Activated T-helper 1 cell treated with anti-CD3 and anti-CD28 coated beads, Interleukin-12 subunit alpha, Interleukin-12 subunit beta, Interleukin-2, Interleukin-4 antibody, amounts not matched to agents 30 ng/mL and 10 ng/mL and 1 ng/mL, durations not matched to agents 14 hours and 24 hours and 36 hours (primary cell): Measurements from ENCODE around the gene KCNMA1. TPM values are rescaled to one million over a fixed set of nuclear protein-coding genes. Genes with fewer than 3 reads are reported as not detected.
"Not testable (repeated sequence)": the region's sequence is repeated elsewhere in the genome, so short reads cannot be mapped to it uniquely, and the experiment has no call there.

ENCODE experiments used
- DNase-seq: peaks from one replicate; pipeline ENCODE4 v3.0.0; 2021; ENCODE audit warnings: low spot score
- H3K27ac Mint-ChIP-seq: one replicate; pipeline ENCODE4 v1.8.0; 2021; ENCODE audit warnings: mild to moderate bottlenecking, mixed read lengths
- H3K27me3 Mint-ChIP-seq: one replicate; pipeline ENCODE4 v1.8.0; 2022; ENCODE audit warnings: mild to moderate bottlenecking, moderate library complexity, mixed read lengths; ENCODE audit not compliant: insufficient read depth
- H3K36me3 Mint-ChIP-seq: one replicate; pipeline ENCODE4 v1.8.0; 2021; ENCODE audit warnings: low read depth, mixed read lengths
- H3K4me1 Mint-ChIP-seq: one replicate; pipeline ENCODE4 v1.8.0; 2021; ENCODE audit warnings: low read depth, mixed read lengths
- H3K4me3 Mint-ChIP-seq: one replicate; pipeline ENCODE4 v1.8.0; 2021; ENCODE audit warnings: mild to moderate bottlenecking, moderate library complexity, mixed read lengths
- H3K9me3 Mint-ChIP-seq: one replicate; pipeline ENCODE4 v1.8.0; 2021; ENCODE audit warnings: mixed read lengths
- intact Hi-C: fragments of 100-400 bp; cut with micrococcal nuclease; formaldehyde crosslinking; loops from one replicate; pipeline ENCODE4 v1.15.1; 2024
- total RNA-seq: library from RNA; stranded (reverse); gene quantifications from 2 replicates; pipeline ENCODE4 v1.2.3, GENCODE V29; 2022

KCNMA1 gene
- total RNA-seq, 1 donor from 2014 or later = not detected

DNA sequence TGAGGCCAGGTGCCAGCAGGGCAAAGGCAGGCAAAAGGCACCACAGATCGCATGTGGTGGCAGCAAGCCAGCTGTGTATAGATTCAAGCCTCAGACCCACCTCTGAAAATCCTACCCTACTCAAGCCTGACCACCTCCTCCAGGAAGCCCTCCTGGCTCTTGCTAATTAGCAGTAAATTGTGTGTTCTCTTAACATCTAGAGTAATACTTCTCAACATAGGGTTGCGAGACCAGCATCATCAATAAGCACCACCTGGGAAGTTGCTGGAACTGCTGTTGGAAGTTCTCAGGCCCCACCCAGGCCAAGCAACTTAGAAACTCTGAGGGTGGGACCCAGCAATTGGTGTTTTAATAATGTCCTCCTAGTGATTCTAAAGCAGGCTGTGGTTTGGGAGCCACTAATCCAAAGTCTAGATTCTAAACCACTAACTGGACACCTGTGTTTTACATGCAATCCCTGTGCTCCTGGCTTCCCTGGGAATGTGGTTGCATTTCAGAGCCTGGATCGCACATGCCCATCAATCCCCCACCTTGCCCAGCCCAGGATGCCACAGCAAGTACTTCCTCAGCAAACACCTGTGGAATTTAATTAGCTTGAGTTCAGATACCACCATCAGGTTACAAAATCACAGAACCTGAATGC is 46.2 kb downstream of the KCNMA1 start:
- Mint-ChIP-seq H3K4me3 (no peak overlapping the region), H3K36me3 (no peaks in the 10 kb centered on the region), H3K27ac (no peak overlapping the region), H3K4me1 (no peaks in the 10 kb centered on the region), H3K9me3 (no peaks in the 10 kb centered on the region), H3K27me3 (no peaks in the 10 kb centered on the region)
- intact Hi-C loops = no loop called here
- DNase-seq = no peak

DNA sequence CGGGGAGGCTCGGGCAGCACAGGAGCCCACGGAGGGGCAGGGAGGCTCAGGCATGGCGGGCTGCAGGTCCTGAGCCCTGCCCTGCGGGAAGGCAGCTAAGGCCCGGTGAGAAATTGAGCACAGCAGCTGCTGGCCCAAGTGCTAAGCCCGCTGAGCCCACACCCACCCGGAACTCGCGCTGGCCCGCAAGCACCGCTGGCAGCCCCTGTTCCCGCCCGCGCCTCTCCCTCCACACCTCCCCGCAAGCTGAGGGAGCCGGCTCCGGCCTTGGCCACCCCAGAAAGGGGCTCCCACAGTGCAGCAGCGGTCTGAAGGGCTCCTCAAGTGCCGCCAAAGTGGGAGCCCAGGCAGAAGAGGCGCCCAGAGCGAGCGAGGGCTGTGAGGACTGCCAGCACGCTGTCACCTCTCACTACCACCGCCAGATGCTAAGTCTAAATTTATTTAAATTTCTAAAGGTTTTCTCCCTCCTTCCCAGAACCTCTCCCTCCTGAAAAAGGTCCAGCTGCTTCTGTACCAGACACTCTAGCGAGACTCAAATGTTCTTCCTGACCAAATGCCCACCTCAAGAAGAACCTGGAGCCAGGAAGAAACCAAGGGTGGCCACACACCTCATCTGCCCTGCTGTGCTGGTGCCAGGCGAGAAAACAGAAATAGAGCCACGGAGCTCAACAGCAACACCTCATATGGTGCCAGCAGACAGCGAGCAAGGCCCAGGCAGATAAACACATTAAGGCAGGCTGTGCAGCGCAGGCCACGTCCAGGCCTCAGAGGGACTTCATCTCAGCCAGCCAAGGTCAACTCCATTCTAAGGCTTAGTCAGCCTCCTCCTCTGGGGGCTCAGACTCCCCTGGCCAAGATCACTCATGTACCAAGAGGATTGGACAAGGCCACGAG is 47.0 kb downstream of the KCNMA1 start:
- Mint-ChIP-seq H3K27me3 (no peaks in the 10 kb centered on the region), H3K9me3 (no peaks in the 10 kb centered on the region), H3K27ac (no peak overlapping the region), H3K4me3 (no peak overlapping the region), H3K36me3 (no peaks in the 10 kb centered on the region), H3K4me1 (no peaks in the 10 kb centered on the region)
- DNase-seq = no peak
- intact Hi-C loops = no loop called here

DNA sequence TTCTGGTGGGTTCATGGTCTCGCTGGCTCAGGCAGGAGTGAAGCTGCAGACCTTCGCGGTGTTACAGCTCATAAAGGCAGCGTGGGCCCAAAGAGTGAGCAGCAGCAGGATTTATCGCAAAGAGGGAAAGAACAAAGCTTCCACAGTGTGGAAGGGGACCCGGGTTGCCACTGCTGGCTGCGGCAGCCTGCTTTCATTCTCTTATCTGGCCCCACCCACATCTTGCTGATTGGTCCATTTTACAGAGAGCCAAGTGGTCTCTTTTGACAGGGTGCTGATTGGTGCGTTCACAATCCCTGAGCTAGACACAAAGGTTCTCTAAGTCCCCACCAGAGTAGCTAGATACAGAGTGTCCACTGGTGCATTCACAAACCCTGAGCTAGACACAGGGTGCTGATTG is 47.9 kb downstream of the KCNMA1 start:
- H3K4me3 Mint-ChIP-seq, H3K9me3 Mint-ChIP-seq, H3K27ac Mint-ChIP-seq, H3K36me3 Mint-ChIP-seq, H3K27me3 Mint-ChIP-seq, intact Hi-C loops, H3K4me1 Mint-ChIP-seq, DNase-seq: not testable (repeated sequence)

DNA sequence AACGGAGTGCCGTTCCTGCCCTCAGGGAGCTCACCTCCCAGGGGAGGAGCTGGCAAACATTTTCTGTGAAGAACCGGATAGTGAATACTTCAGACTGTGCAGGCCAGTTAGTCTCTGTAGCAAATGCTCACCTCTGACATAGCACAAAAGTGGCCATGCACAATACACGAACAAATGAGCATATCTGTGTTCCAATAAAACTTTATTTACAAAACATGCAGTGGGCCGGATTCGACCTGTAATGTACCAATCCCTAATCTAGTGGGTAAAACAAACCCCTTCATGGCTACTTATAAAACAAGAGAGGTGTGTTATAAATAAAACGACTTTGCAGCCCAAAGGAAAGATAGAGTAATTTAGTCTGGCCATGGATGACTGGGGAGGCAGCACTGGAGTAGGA is 48.7 kb downstream of the KCNMA1 start:
- no peaks in the 10 kb centered on the region for H3K4me1 Mint-ChIP-seq
- no peak overlapping the region for H3K4me3 Mint-ChIP-seq
- no peaks in the 10 kb centered on the region for H3K9me3 Mint-ChIP-seq
- no peaks in the 10 kb centered on the region for H3K27me3 Mint-ChIP-seq
- intact Hi-C loops = no loop called here
- DNase-seq = no peak
- H3K27ac Mint-ChIP-seq = no peak overlapping the region
- no peaks in the 10 kb centered on the region for H3K36me3 Mint-ChIP-seq

DNA sequence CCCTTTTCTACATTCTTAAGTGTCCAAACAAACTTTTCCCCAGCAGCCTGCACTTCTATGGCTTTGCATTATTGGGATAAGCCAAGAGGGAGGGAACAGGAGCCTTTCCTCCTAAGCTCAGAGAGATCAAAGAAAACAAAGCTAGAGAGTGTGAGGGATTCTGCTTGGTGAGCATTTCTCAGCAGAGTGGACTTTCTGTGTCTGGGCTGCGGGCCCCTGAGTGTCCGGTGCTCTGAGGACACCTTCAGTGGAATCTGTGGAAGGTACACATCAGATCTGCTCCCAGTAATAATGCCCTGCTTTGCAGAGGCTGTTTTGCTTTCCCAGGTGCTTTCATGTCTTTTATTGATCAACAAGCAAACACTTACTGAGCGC is 50.2 kb downstream of the KCNMA1 start:
- H3K4me3 Mint-ChIP-seq = no peak overlapping the region
- no peak overlapping the region for H3K27ac Mint-ChIP-seq

DNA sequence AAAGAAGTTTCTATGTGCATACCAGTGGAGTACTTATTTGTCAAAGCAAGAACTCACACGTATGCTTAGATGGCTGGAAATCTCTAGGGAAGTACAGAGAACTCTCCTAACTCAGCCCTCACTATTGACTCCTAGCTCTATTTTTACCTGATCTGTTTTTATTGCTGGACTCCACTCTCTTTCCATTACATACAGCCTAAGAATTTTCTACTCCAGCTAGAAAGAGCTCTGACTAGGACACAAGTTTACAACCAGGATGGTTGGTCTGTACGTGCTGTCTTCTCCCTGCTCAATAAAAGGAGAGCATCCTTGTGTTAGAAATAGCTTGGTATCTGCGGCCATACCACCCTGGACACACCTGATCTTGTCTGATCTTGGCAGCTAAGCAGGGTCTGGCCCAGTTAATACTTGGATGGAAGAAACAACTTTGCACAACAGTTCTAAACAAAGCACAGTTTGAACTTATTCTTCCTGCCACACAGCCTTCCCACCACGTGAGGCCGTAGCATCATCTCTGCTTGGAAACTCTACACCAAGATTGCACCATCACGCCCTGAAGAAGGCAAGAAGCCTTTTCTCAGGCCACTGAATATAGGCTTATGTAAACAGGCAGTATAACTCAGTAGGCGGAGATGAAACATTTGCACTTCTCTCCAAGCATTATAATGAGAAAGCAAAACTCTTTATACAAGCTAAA is 50.7 kb downstream of the KCNMA1 start:
- Mint-ChIP-seq H3K4me3 (no peak overlapping the region), H3K9me3 (no peaks in the 10 kb centered on the region), H3K27ac (no peak overlapping the region), H3K27me3 (peaks cover 2% of the 10 kb centered on the region), H3K4me1 (no peaks in the 10 kb centered on the region), H3K36me3 (no peaks in the 10 kb centered on the region)
- intact Hi-C loops = no loop called here
- DNase-seq = no peak

More for the DNA sequence above, 50.2 kb downstream of the KCNMA1 start:
- intact Hi-C loops = no loop called here
- H3K27me3 Mint-ChIP-seq = peaks cover 2% of the 10 kb centered on the region
- DNase-seq = no peak
- H3K4me1 Mint-ChIP-seq = no peaks in the 10 kb centered on the region
- H3K36me3 Mint-ChIP-seq = no peaks in the 10 kb centered on the region
- no peaks in the 10 kb centered on the region for H3K9me3 Mint-ChIP-seq

DNA sequence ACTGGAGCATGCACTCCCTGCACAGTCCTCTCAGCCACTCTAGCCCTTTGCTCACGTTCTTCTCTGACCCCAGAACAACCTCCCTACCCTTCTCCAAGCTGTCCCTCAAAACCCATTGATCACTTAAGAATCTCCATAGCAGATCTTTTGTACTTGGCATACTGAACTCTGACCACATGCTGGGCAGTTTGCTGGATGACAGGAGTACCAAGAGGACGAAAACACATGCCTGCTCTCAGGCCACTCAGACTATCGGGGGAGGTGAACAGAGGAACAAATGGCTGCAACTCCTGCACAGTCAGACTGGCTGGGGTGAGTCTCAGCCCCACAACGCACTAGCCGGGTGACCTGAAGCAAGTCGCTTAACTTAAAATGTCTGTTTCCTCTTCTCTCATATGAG is 52.7 kb downstream of the KCNMA1 start:
- Mint-ChIP-seq H3K36me3 (no peaks in the 10 kb centered on the region), H3K4me3 (no peak overlapping the region), H3K4me1 (no peaks in the 10 kb centered on the region), H3K27ac (no peak overlapping the region), H3K27me3 (peaks cover 2% of the 10 kb centered on the region), H3K9me3 (no peaks in the 10 kb centered on the region)
- intact Hi-C loops = no loop called here
- DNase-seq = no peak

DNA sequence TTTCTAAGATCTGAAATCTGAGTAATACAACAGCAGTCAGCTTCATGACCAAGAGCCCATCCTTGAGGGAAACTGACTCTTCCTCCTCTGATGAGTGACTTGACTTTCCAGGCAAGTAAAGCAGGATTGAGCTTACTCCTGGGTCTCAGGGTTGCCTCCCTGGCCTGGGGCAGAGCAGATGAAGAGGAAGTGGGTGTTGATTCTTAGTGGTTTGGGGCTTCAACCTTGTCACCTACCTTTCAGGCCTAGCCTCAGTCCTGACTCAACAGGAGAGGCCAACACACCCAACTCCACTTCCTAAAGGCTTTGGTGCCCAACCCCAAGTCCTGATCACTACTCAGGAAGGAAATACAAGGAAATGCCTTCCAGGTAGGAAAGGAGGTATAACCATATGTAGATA is 54.1 kb downstream of the KCNMA1 start:
- Mint-ChIP-seq H3K27me3 (peaks cover 2% of the 10 kb centered on the region), H3K27ac (no peak overlapping the region), H3K4me3 (no peak overlapping the region), H3K9me3 (no peaks in the 10 kb centered on the region), H3K4me1 (no peaks in the 10 kb centered on the region), H3K36me3 (no peaks in the 10 kb centered on the region)
- no peak for DNase-seq
- intact Hi-C loops = no loop called here

DNA sequence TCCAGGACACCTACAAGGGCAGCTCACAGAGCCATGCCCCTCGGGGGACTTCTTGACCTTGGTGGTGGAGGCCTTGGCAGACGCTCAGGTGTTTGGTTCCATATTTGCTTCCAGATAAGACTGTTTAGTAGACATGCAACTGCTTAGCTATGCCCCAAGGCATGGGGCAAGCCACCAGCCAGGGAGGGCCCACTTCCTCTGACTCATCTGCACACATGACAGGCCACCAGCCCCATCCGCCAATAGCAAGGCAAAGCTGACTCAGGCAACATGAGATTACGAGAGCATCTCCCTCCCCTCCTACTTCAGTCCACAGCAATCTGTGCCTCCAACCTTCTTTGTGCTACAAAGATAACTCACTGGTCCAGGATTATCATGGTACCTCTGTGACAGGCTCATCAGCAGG is 54.9 kb downstream of the KCNMA1 start:
- peaks cover 2% of the 10 kb centered on the region for H3K27me3 Mint-ChIP-seq
- no peaks in the 10 kb centered on the region for H3K36me3 Mint-ChIP-seq
- no peak overlapping the region for H3K27ac Mint-ChIP-seq
- H3K9me3 Mint-ChIP-seq = no peaks in the 10 kb centered on the region
- no peaks in the 10 kb centered on the region for H3K4me1 Mint-ChIP-seq
- no peak for DNase-seq
- intact Hi-C loops = no loop called here
- H3K4me3 Mint-ChIP-seq = no peak overlapping the region

DNA sequence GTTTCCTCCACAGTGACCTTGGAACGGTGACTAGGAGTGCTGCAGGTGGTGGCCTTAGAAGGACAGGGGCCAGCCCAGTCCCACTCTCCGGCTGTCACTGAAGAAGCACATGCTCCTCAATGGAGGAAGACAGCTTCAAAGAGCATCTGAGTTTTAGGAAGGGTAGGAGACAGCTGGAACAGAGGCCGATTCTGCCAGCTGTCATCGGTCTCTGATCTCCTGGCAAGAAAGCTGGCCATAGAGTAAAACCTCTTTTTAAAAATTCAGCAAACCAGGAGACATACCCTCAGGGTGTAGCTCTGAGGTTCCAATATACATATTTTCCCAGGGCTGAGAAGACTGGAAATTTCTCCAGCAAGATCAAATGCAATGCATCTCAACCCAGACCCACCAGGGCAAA is 55.9 kb downstream of the KCNMA1 start:
- Mint-ChIP-seq H3K4me3 (no peak overlapping the region), H3K4me1 (no peaks in the 10 kb centered on the region), H3K27me3 (peaks cover 2% of the 10 kb centered on the region), H3K9me3 (no peaks in the 10 kb centered on the region), H3K36me3 (no peaks in the 10 kb centered on the region), H3K27ac (no peak overlapping the region)
- no peak for DNase-seq
- intact Hi-C loops = no loop called here

DNA sequence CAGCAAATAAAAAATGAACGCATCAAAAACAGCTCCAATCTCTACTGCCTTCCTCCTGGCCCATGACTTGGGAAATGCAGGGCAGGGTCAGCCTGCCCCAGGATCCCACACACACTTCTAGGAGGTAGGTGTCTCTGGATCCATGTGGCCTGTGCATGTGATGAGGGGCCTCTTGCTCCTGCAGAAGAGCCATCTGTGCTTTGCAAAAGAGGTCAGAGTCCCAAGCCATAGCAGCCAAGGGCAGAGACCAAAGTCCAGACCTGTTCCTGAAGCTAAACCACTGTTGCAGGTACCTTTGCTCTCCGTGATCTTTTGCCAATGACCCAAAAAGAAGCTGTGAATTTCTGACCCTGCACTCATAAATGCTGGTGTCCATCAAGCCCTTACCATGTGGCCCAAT is 57.1 kb downstream of the KCNMA1 start:
- Mint-ChIP-seq H3K9me3 (no peaks in the 10 kb centered on the region), H3K27me3 (peaks cover 2% of the 10 kb centered on the region), H3K4me3 (no peak overlapping the region), H3K27ac (no peak overlapping the region), H3K36me3 (no peaks in the 10 kb centered on the region), H3K4me1 (no peaks in the 10 kb centered on the region)
- intact Hi-C loops = no loop called here
- DNase-seq = no peak

DNA sequence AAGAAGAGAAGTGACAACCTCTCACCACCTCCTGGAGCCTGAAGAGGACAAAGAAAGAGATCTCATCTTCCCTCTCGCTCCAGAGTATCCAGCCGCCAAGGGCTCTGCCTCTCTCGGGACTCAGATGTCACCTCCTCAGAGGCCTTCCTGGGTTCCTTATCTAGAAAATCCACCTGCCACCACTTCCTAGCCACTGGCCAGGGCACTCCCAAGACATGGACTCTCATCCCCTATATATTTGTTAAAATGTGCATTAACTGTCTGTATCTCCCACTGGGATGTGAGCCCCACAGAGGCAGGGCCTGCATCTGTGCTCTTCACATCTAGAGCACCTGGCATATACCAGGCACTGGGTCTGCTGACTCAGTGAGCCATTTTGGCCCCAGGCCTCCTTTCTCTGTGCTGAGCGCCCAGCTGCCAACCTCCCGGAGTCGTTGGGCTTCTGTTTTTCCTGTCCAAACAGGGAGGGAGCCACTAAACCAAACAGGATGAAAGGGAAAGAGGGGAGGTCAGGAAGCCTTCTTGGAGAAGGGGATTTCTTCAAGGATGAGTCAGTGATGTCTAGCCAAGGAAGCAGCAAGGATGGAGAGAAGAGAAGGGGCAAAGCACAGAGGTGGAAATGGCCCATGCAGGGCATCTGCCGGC is 58.9 kb downstream of the KCNMA1 start:
- no peaks in the 10 kb centered on the region for H3K4me1 Mint-ChIP-seq
- no peak overlapping the region for H3K27ac Mint-ChIP-seq
- no peaks in the 10 kb centered on the region for H3K9me3 Mint-ChIP-seq

More for the DNA sequence above, 58.9 kb downstream of the KCNMA1 start:
- DNase-seq = no peak
- intact Hi-C loops = no loop called here
- peaks cover 2% of the 10 kb centered on the region for H3K27me3 Mint-ChIP-seq
- H3K4me3 Mint-ChIP-seq = no peak overlapping the region
- no peaks in the 10 kb centered on the region for H3K36me3 Mint-ChIP-seq
